Measurements from ENCODE around the gene TRIM3.

Gene TRIM3

GRCh38 chr11:6480299-6480914, 6.7 kb upstream of the TRIM3 start:
- no peak for DNase-seq (ENCODE audit: low spot score)

- no peak for DNase-seq (ENCODE audit: low spot score)
Observed at GRCh38 chr11:6476571-6476970, 2.8 kb upstream of the TRIM3 start.

DNA sequence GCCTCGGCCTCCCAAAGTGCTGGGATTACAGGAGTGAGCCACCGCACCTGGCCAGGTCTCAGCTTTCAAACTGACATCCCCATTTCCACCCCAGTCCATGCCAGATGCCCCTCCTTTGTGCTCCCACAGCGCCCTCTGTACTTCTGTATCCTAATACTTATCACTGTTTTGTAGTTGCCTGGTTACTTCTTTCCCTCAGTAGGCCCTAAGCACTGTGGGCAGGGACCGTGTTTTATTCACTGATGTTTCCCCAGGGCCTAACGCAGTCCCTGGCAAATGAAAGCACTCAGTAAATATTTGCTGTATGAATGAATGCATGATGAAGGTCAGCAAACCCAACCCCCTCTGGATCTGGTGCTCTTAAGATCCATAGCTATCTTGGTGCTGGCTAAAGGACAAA, 2.2 kb upstream of the TRIM3 start:
- DNase-seq (ENCODE audit: low spot score): no peak

DNA sequence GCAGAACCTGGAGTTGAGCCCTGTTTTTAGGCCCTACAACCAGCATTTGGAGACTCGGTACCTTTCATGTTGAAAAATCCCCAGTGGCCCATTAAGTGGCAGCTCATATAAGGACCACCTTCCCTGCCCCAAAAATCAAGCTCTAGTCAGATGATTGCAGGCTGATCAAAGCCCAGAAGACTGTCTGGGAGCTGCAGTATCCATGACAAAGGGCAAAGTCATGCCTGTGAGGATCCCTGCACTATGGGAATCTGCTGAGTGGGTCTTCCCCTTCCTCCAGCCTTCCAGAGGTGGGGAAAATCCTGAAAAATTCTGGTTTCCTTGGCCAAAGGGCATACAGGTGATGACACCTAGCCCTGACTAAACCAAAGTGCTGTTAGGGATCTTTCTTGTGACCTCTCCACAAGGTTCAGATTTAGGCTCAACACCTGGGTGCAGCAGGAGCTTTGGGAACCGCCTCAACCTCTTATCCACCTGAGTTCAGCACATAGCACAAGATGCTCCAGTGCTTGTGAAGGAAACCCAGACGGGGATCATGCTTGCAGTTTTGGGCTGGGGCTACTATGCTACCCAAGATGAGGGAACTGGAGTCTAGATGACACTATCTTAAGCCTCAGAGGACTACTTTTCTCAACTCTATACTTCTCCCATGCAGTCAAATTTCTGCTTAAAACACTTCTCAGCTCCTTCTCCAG, 1.2 kb upstream of the TRIM3 start:
- DNase-seq (ENCODE audit: low spot score): no peak

- DNase-seq (ENCODE audit: low spot score): no peak
Observed at GRCh38 chr11:6474413-6474792, 662 bp upstream of the TRIM3 start.

DNA sequence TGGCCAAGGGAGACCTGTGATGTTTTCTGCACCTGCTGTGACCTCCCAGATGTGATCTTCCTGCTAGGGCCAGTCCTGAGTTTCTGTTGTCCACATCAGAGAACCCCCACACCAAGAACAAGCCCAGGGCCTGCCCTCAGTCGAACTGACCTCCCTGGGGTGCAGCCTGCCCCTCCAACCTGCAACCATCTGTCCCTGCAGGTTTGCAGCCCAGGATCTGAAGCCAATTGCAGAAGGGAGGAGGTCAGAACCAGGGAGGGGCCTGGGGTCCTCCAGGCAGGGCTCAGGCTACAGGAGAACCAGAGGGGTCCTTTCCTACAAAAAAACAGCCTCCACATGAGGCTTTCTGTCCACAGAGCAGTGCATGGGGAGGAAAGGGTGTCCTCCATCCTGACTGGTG, 807 bp downstream of the TRIM3 start:
- DNase-seq (ENCODE audit: low spot score): no peak

DNA sequence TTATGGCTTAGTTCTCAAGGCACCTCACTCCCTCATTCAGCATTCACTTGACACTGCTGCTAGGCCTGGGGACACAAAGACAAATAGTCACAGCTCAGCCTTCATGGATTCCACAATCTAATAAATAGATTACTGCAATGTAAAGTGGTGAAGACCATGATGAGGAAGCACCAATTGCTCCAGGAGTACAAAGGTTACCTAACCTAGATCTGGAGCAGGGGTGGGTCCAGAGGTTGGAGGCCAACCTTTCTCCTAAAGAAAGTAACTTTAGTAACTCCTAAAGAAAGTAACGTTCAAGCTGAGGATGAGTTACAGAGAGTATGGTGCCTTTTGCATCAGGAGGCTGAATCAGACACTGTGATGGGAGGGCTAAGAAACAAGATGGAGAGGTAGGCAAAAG, 4.1 kb downstream of the TRIM3 start:
- no peak for DNase-seq (ENCODE audit: low spot score)

- DNase-seq (ENCODE audit: low spot score): peak; percentile 82
Observed at GRCh38 chr11:6468712-6469495, 4.8 kb downstream of the TRIM3 start.

DNA sequence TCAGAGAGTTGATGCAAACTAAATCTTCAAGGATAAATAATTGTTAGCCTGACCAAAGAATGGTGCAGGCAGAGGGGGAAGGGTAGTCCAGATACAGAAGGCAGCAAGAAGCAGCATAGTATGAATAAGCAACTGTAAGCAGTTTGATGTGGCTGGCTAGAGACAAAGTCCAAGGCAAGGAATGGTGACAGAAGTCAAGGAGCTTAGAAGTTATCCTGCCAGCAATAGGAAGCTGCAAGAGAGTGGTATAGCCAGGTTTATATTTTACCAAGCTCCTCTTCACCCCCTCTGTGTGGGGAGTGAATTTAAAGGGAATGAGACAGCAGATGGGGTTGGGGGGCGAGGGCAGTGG, 14.7 kb downstream of the TRIM3 start:
- no peak for DNase-seq (ENCODE audit: low spot score)

DNA sequence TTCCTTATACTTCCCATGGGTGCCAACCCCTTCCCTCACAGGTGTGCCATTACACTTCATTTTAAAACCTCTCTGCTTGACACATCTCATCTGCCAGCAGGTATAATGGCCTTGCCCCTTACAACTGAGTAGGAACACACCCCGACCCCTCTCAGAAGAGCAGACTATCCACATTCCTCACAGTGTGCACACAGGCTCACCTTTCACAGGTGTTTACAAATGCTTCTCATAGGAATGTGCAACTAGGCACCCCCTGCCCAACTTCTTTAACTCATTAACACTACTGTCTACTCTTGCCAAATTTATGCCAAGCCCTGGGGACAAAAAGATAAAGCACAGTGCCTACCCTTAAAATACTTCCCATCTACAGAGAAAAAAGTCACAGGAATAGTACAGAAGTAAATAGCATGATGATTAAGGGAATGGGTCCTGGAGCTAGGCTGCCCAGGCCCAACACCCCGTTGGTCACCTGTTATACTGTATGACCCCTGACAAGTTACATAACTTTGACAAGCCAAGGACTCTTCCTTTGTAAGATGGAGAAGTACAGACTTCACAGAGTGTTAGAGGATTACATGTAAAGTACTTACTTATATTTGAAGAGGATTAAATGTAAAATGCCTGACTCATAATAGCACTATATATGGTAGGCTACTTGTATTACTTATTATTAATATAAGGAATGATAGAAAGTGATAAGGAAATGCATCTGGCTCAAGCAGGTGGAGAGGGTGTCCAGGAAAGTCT, 15.2 kb downstream of the TRIM3 start:
- DNase-seq (ENCODE audit: low spot score): no peak

DNA sequence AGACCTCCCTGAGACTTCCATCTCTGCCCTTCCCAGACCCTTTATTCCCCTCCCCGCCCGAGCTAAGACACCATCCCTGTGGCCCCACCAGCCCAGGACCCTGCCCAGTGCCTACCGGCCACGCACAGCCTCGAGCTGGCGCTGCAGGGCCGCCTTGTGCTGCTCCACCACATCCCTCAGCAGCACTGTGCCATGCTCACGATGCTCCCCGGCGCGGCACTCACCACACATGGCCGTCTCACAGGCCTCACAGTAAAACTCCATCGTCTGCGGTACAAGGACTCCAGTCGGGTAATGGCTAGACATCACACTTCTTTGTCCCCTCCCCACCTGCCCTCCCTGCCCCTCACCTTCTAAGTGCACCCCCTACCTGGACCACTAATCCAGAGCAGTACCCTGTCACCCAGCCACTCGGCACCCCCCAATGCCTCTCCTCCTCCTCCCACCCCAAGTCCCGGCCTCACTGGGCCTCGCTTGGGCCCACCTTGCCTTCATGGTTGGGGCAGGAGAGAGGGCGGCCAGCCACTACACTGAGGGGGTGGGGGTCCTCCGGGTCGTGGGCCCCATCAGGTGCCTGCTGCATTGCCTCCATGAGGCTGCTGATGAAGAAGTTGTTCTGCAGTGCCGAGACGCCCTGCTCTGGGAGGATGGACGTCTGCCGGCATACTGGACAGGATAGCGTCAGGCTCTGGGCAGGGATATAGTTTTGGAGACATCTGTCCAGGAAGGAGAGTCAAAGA, 16.0 kb downstream of the TRIM3 start:
- no peak for DNase-seq (ENCODE audit: low spot score)

- no peak for DNase-seq (ENCODE audit: low spot score)
Observed at GRCh38 chr11:6456361-6457073, 17.2 kb downstream of the TRIM3 start.

DNA sequence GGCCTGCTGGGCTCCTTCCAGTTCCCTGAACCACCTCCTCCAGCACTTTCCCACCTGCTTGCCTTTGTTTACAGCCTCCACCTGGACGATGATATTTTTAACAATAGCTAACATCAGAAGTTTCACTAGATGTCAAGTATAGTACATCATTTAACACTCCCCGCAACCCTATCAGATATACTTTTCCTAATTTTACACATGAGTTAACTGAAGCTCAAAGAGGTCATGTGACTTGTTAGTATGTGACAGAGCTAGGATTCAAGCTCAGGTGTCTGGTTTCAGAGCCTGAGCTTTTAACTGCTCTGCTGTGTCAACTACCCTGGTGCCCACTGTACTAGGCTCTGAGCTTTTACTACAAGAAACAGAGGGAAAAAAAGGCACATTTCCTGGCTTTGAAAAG, 18.7 kb downstream of the TRIM3 start:
- DNase-seq (ENCODE audit: low spot score): no peak

DNA sequence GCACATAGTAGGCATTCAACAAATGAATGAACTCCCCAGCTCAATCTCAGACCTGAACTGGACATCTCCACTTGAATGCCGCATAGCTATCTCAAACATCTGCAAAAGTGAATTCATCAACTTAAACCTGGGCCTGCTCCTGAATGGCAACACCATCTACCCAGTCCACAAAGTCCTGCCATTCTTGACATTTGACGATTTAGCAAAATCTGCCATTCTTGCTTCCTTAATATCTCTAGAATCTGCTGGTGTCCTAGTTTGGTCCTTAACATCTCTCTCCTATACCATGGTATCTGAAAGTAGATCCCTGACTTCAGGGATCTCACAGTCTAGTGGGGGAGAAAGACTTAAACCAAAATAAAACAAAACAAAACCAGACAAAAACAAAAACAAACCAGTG, 20.6 kb downstream of the TRIM3 start:
- no peak for DNase-seq (ENCODE audit: low spot score)

DNA sequence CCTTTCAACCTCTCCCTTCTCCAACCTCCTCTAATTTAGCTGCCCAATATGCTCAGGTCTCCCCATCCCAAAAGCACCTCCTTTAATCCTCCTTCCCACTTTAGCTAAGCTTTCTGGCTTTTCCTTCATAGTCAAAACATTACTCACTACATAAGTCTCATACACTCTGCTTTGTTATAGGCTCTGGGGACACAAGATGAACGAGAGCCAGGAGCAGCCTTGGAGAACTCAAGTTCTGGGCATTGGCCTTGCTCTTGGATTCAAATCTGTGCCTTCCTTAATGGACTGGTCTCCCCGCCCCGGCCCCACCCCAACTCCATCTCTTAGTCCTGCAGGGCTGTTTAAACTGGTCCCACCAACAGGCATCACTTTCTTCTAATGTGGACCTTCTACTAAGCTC, 21.5 kb downstream of the TRIM3 start:
- DNase-seq (ENCODE audit: low spot score): no peak

- no peak for DNase-seq (ENCODE audit: low spot score)
Observed at GRCh38 chr11:6448574-6448973, 25.2 kb downstream of the TRIM3 start.

GRCh38 chr11:6443269-6444003, 30.3 kb downstream of the TRIM3 start:
- DNase-seq (ENCODE audit: low spot score): peak; percentile 30

DNA sequence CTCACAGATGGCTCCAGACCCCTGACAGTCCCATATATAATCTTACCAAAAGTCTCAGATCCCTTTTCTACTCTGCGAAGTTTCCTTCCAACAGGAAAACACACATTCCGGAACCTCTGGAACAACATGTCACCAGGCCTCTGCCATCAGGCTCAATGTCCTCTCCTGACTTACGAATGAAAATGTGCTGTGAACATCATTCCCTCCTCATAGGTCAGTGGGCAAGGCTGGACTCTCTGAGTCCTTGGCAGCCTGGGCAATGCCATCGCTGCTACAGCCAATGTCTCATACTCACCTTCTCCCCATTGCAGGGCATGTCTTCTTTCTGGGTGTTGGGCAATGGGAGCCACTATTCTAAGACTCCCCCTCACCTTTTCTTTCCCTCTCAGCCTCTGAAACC, 31.3 kb downstream of the TRIM3 start:
- DNase-seq (ENCODE audit: low spot score): no peak

DNA sequence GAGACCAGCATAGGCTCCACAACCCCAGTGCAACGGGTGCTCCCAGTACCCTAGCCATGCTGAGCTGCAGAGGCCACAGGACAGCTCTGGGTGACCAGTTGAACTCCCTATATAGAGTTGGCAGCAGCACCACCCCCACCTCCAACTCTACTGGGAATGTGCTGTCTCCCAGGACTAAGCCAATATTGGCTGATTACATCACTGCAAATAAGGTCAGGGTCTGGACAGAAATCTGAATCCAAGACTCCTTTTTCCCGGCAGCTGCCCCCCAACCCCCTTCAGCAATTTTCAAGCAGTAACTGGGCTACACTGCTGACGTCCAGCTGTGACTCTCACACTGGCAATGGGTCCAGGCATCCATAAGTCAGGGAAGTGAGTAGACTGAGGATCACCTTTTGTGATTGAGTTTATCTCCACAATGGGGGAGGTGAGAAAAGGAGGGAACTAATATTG, 32.8 kb downstream of the TRIM3 start, which contains the start of gene HPX:
Gene HPX (minus strand): TSS at position 82 of the 453 bp plus-strand sequence. CDS start 24 bp downstream, at position 58.
- DNase-seq (ENCODE audit: low spot score): no peak

- DNase-seq (ENCODE audit: low spot score): peak; percentile 40
Observed at GRCh38 chr11:6438979-6439571, 34.7 kb downstream of the TRIM3 start.

All from kidney capillary endothelial cell (primary cell).